ENCODE results near the gene STRN.

DNA sequence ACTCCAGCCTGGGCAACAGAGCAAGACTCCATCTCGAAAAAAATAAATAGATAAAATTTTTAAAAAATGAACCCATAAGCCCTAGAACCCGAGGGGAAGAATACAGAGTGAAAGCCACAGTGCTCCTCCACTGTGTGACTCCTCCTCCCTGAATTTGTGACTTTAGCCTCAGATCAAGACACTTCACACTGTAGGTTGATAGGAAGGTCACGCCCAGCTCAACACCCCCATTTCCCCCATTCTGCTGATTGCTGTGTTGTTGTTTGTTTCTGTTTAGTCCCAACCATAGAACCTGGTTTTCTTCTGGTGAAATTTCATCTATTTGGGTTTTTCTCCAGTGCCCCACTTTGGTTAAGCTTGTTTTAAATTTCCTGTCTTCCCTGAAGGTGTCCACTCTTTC lies 167.6 kb downstream of the STRN start:
- TF ChIP-seq, protein P1, sequence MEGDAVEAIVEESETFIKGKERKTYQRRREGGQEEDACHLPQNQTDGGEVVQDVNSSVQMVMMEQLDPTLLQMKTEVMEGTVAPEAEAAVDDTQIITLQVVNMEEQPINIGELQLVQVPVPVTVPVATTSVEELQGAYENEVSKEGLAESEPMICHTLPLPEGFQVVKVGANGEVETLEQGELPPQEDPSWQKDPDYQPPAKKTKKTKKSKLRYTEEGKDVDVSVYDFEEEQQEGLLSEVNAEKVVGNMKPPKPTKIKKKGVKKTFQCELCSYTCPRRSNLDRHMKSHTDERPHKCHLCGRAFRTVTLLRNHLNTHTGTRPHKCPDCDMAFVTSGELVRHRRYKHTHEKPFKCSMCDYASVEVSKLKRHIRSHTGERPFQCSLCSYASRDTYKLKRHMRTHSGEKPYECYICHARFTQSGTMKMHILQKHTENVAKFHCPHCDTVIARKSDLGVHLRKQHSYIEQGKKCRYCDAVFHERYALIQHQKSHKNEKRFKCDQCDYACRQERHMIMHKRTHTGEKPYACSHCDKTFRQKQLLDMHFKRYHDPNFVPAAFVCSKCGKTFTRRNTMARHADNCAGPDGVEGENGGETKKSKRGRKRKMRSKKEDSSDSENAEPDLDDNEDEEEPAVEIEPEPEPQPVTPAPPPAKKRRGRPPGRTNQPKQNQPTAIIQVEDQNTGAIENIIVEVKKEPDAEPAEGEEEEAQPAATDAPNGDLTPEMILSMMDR (IDR thresholded peaks at IDR 0.05; ENCODE audit: low read depth, low read length): no peak
- TF ChIP-seq POLR2A (IDR thresholded peaks at IDR 0.05; ENCODE audit: extremely low read depth, insufficient read length): no peak
- TF ChIP-seq, protein P2, sequence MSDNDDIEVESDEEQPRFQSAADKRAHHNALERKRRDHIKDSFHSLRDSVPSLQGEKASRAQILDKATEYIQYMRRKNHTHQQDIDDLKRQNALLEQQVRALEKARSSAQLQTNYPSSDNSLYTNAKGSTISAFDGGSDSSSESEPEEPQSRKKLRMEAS (IDR thresholded peaks at IDR 0.05; ENCODE audit: low read depth, low read length): no peak

Data from NB4 (cell line).